GM21447 (cell line): ENCODE results near the gene FAM24B.

Source experiments
- ATAC-seq: cut with Tn5 transposase; IDR thresholded peaks from one replicate; pipeline ENCODE4 v1.9.1; 2021; ENCODE audit not compliant: unreplicated experiment

FAM24B gene

GRCh38 chr10:122828716-122829255 is 50.6 kb downstream of the FAM24B start:
- no peak for ATAC-seq

GRCh38 chr10:122827302-122827701 is 52.1 kb downstream of the FAM24B start:
- no peak for ATAC-seq

GRCh38 chr10:122822973-122823690 is 56.2 kb downstream of the FAM24B start:
- ATAC-seq, result no peak

- no peak for ATAC-seq
Measured at GRCh38 chr10:122821808-122822207, 57.6 kb downstream of the FAM24B start.

- ATAC-seq, result no peak
Measured at GRCh38 chr10:122815458-122815857, 63.9 kb downstream of the FAM24B start.

GRCh38 chr10:122814493-122814892 is 64.9 kb downstream of the FAM24B start:
- ATAC-seq, result no peak

GRCh38 chr10:122812751-122813150 is 66.6 kb downstream of the FAM24B start:
- ATAC-seq, result no peak

- ATAC-seq, result no peak
Measured at GRCh38 chr10:122802282-122802681, 77.1 kb downstream of the FAM24B start.
